Left ventricle myocardium inferior (tissue), 1 donor: ENCODE data around the gene PBX3. TPM values are rescaled to one million over a fixed set of nuclear protein-coding genes. Genes with fewer than 3 reads are reported as not detected.

ENCODE experiments used
- DNase-seq: peaks from one replicate; pipeline ENCODE4 v3.0.0-alpha.2; 2020
- H3K27ac ChIP-seq: fragments of 200-600 bp; replicated peaks from 2 replicates; pipeline ENCODE4 v1.8.0; 2021
- H3K27me3 ChIP-seq: fragments of 200-600 bp; 2 replicates; pipeline ENCODE4 v1.8.0; 2021; ENCODE audit warnings: low read depth
- H3K36me3 ChIP-seq: fragments of 200-600 bp; 2 replicates; pipeline ENCODE4 v1.8.0; 2021
- H3K4me1 ChIP-seq: fragments of 200-600 bp; 2 replicates; pipeline ENCODE4 v1.8.0; 2021
- H3K4me3 ChIP-seq: fragments of 200-600 bp; 2 replicates; pipeline ENCODE4 v1.8.0; 2021; ENCODE audit warnings: mild to moderate bottlenecking, moderate library complexity
- H3K9me3 ChIP-seq: fragments of 200-600 bp; replicated peaks from 2 replicates; pipeline ENCODE4 v1.8.0; 2021
- intact Hi-C: fragments of 100-400 bp; cut with micrococcal nuclease; formaldehyde crosslinking; loops from one replicate; pipeline ENCODE4 v1.11.0; 2022
- total RNA-seq: library from RNA; stranded (reverse); fragmentation: NEBNext Ultra II Directional; extraction: Animal tissue kit (Norgen Biotek cat#: 25700); gene quantifications from one replicate; pipeline ENCODE4 v1.2.1, GENCODE V29; 2021
- TF ChIP-seq, protein P1 (sequence below): fragments of 200-600 bp; IDR thresholded peaks from 2 replicates; pipeline ENCODE4 v1.8.0; 2021; ENCODE audit warnings: antibody characterized with exemption, mild to moderate bottlenecking, borderline replicate concordance
- donor health status: DM: no; HTN: yes; CAD: no; lungs with severe emphysema.

PBX3 gene
- total RNA-seq, 1 donor from 2014 or later = 44.2 TPM

DNA sequence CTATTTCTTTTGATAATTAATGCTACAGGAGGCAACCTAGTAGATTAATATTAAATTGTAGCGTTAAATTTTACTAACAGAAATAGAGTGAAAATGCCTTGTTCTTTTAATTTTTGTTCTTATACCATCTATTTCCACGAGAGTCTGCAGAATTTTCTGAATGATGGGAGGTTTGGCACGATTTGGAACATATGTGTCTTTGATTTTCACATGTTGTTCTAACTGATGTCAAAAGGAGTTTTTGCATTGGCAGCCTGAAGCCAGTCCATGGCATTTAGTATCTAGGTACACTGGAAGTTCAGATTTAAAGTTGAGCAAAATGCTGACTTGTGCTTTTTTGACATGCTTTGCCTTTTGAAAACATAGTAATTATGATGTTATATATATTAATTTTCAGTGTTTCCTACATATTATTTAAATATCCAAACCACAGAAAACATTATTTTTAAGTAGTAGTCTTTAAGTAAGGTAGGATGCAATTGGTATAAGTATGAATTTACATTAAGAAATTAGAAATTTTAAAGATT is 103.0 kb downstream of the PBX3 start:
- intact Hi-C loops = no loop called here
- DNase-seq = no peak
- Histone ChIP-seq H3K9me3 (peaks cover 4% of the 10 kb centered on the region), H3K27ac (no peak overlapping the region), H3K4me1 (peaks cover 30% of the 10 kb centered on the region), H3K4me3 (no peak overlapping the region), H3K27me3 (no peaks in the 10 kb centered on the region), H3K36me3 (no peaks in the 10 kb centered on the region)
- TF ChIP-seq, protein P1, sequence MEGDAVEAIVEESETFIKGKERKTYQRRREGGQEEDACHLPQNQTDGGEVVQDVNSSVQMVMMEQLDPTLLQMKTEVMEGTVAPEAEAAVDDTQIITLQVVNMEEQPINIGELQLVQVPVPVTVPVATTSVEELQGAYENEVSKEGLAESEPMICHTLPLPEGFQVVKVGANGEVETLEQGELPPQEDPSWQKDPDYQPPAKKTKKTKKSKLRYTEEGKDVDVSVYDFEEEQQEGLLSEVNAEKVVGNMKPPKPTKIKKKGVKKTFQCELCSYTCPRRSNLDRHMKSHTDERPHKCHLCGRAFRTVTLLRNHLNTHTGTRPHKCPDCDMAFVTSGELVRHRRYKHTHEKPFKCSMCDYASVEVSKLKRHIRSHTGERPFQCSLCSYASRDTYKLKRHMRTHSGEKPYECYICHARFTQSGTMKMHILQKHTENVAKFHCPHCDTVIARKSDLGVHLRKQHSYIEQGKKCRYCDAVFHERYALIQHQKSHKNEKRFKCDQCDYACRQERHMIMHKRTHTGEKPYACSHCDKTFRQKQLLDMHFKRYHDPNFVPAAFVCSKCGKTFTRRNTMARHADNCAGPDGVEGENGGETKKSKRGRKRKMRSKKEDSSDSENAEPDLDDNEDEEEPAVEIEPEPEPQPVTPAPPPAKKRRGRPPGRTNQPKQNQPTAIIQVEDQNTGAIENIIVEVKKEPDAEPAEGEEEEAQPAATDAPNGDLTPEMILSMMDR = no peak

GRCh38 chr9:125850763-125851162 is 103.6 kb downstream of the PBX3 start:
- H3K36me3 ChIP-seq = no peaks in the 10 kb centered on the region
- H3K4me3 ChIP-seq = no peak overlapping the region
- no peak overlapping the region for H3K27ac ChIP-seq
- peaks cover 4% of the 10 kb centered on the region for H3K9me3 ChIP-seq
- H3K27me3 ChIP-seq = no peaks in the 10 kb centered on the region
- TF ChIP-seq, protein P1 = no peak
- intact Hi-C loops = no loop called here
- H3K4me1 ChIP-seq = peaks cover 31% of the 10 kb centered on the region
- DNase-seq = no peak

GRCh38 chr9:125851979-125852378 is 104.8 kb downstream of the PBX3 start:
- Histone ChIP-seq H3K36me3 (no peaks in the 10 kb centered on the region), H3K4me3 (no peak overlapping the region), H3K9me3 (no peaks in the 10 kb centered on the region), H3K27ac (no peak overlapping the region), H3K4me1 (peaks cover 31% of the 10 kb centered on the region), H3K27me3 (no peaks in the 10 kb centered on the region)
- TF ChIP-seq, protein P1 = no peak
- DNase-seq = no peak
- intact Hi-C loops = no loop called here

- Histone ChIP-seq H3K4me3 (no peak overlapping the region), H3K27ac (no peak overlapping the region), H3K4me1 (peaks cover 31% of the 10 kb centered on the region), H3K36me3 (no peaks in the 10 kb centered on the region), H3K9me3 (no peaks in the 10 kb centered on the region), H3K27me3 (no peaks in the 10 kb centered on the region)
- DNase-seq = no peak
- intact Hi-C loops = no loop called here
- TF ChIP-seq, protein P1 = no peak
Observed at GRCh38 chr9:125852386-125852785, 105.2 kb downstream of the PBX3 start.

- Histone ChIP-seq H3K4me1 (peaks cover 31% of the 10 kb centered on the region), H3K27ac (no peak overlapping the region), H3K9me3 (no peaks in the 10 kb centered on the region), H3K27me3 (no peaks in the 10 kb centered on the region), H3K36me3 (no peaks in the 10 kb centered on the region), H3K4me3 (no peak overlapping the region)
- TF ChIP-seq, protein P1 = no peak
- DNase-seq = no peak
- intact Hi-C loops = no loop called here
Observed at GRCh38 chr9:125854553-125855275, 107.5 kb downstream of the PBX3 start.
